HepG2 (cell line): ENCODE results near the gene ZNF747. TPM values are rescaled to one million over a fixed set of nuclear protein-coding genes. Genes with fewer than 3 reads are reported as not detected.

ENCODE experiments used
- HMG20A ChIP-seq: IDR thresholded peaks from 2 replicates; pipeline ENCODE4 v1.6.1; 2016; ENCODE audit warnings: borderline replicate concordance
- HOXA3 ChIP-seq: sonication (generic); formaldehyde crosslinking; IDR thresholded peaks from 2 replicates; pipeline ENCODE4 v1.5.0; 2020; ENCODE audit warnings: missing genetic modification reagents
- NBN ChIP-seq: fragments of 450-650 bp; conservative IDR thresholded peaks from 2 replicates; pipeline ENCODE4 v1.6.1; 2017
- TEAD2 ChIP-seq: sonication (generic); formaldehyde crosslinking; IDR thresholded peaks from 2 replicates; pipeline ENCODE4 v1.9.0; 2021; ENCODE audit warnings: missing genetic modification reagents
- THYN1 ChIP-seq: sonication (generic); formaldehyde crosslinking; IDR thresholded peaks from 2 replicates; pipeline ENCODE4 v1.8.1; 2023; ENCODE audit warnings: low read depth, mild to moderate bottlenecking, moderate library complexity, missing genetic modification reagents, borderline replicate concordance
- ZBTB7B ChIP-seq: sonication (generic); formaldehyde crosslinking; IDR thresholded peaks from 2 replicates; pipeline ENCODE4 v1.4.0; 2020; ENCODE audit warnings: missing genetic modification reagents
- ZNF180 ChIP-seq: sonication (generic); formaldehyde crosslinking; IDR thresholded peaks from 2 replicates; pipeline ENCODE4 v1.4.0; 2020; ENCODE audit warnings: low read depth, missing genetic modification reagents, borderline replicate concordance
- polyA plus RNA-seq, 8 experiments: library from polyadenylated mRNA; depleted of rRNA in 3 of 8; stranded (reverse) in 7 of 8; unstranded in 1 of 8; fragments of >200 nt; fragmentation: Illumina TruSeq in 4 of 8; extraction: Trizol in 4 of 8; gene quantifications; 2 replicates each; pipeline versions ENCODE4 v1.2.1 to v1.2.3, GENCODE V29; 2011 to 2016; ENCODE audit warnings: low read depth in 4 of 8, missing spikeins in 1 of 8, mixed read lengths in 1 of 8; ENCODE audit not compliant: insufficient read depth in 1 of 8
- total RNA-seq, 5 experiments: library from RNA; depleted of rRNA; stranded (reverse); fragments of >200 nt; fragmentation: Illumina TruSeq; extraction: Trizol; gene quantifications; 2 replicates each; pipeline ENCODE4 v1.2.3, GENCODE V29; 2016; ENCODE audit warnings: low read depth in 1 of 5
- TF ChIP-seq, protein P1 (sequence below): sonication (generic); formaldehyde crosslinking; IDR thresholded peaks from 2 replicates; pipeline ENCODE4 v1.4.0; 2020; ENCODE audit warnings: mild to moderate bottlenecking, missing genetic modification reagents
- TF ChIP-seq, protein P2 (sequence below): sonication (generic); formaldehyde crosslinking; IDR thresholded peaks from 2 replicates; pipeline ENCODE4 v1.4.0; 2020; ENCODE audit warnings: mild to moderate bottlenecking, missing genetic modification reagents
- TF ChIP-seq, protein P3 (sequence below): sonication (generic); formaldehyde crosslinking; IDR thresholded peaks from 2 replicates; pipeline ENCODE4 v1.8.0; 2022; ENCODE audit warnings: missing genetic modification reagents, mild to moderate bottlenecking, borderline replicate concordance
- TF ChIP-seq, protein P4 (sequence below): sonication (generic); formaldehyde crosslinking; IDR thresholded peaks from 2 replicates; pipeline ENCODE4 v1.4.0; 2020; ENCODE audit warnings: mild to moderate bottlenecking, low read depth, missing genetic modification reagents

ZNF747 gene
- total and polyA plus RNA-seq, 2 of the 13 experiments (the other 11 are each of a cell fraction or from before 2014, with no cell fraction given): 7.2 to 10.2 TPM

DNA sequence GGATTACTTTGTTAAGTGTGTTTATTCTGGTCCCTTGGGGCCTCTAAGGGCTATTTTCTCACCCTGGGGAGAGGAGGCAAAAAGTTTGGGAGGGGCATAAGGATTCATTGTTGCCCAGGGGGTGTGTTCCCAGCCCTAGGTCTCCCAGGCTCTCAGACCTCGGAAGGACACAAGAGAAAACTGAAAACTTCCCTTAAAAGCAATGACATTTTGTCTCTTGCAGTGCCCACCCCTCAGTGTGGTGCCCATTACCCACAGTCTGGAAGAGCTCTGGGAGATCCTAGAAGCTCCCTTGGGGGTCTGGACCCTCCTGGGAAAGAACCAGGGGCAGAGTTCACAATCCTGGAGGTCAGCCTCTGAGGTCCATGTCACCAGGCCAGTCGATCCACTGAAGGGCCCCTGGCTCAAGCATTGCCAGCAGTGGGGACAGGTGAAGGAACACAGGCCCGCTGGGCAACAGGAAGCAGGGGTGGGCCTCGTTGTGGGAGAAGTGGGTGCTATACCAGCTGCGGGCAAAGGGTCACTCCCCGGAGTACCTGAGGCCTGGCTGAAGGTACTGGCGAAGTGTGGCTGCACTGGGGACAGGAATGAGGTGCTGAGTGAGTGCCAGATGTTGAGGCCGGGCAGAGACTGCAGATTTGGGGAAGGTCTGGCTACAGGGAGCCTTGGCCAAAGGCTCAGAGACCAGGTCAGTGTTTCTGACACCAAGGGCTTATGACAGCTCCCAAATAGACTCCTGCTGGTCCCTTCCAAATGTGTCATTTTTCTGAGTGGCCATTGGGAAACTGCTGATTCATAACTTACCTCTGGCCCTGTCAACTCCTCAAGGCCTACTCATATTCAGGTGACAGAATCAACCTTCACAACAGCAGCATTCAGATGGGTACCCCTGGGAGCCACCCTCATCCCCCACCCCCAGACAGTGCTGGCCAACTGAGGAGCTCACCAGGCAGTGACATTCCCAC, 4.6 kb upstream of the ZNF747 start (continued):
- TF ChIP-seq NBN: no peak
- no peak for TF ChIP-seq THYN1 (CRISPR knock-in tag)
- TF ChIP-seq, protein P1, sequence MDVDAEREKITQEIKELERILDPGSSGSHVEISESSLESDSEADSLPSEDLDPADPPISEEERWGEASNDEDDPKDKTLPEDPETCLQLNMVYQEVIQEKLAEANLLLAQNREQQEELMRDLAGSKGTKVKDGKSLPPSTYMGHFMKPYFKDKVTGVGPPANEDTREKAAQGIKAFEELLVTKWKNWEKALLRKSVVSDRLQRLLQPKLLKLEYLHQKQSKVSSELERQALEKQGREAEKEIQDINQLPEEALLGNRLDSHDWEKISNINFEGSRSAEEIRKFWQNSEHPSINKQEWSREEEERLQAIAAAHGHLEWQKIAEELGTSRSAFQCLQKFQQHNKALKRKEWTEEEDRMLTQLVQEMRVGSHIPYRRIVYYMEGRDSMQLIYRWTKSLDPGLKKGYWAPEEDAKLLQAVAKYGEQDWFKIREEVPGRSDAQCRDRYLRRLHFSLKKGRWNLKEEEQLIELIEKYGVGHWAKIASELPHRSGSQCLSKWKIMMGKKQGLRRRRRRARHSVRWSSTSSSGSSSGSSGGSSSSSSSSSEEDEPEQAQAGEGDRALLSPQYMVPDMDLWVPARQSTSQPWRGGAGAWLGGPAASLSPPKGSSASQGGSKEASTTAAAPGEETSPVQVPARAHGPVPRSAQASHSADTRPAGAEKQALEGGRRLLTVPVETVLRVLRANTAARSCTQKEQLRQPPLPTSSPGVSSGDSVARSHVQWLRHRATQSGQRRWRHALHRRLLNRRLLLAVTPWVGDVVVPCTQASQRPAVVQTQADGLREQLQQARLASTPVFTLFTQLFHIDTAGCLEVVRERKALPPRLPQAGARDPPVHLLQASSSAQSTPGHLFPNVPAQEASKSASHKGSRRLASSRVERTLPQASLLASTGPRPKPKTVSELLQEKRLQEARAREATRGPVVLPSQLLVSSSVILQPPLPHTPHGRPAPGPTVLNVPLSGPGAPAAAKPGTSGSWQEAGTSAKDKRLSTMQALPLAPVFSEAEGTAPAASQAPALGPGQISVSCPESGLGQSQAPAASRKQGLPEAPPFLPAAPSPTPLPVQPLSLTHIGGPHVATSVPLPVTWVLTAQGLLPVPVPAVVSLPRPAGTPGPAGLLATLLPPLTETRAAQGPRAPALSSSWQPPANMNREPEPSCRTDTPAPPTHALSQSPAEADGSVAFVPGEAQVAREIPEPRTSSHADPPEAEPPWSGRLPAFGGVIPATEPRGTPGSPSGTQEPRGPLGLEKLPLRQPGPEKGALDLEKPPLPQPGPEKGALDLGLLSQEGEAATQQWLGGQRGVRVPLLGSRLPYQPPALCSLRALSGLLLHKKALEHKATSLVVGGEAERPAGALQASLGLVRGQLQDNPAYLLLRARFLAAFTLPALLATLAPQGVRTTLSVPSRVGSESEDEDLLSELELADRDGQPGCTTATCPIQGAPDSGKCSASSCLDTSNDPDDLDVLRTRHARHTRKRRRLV (CRISPR knock-in tag): no peak
- TF ChIP-seq HMG20A (CRISPR knock-in tag): no peak
- TF ChIP-seq, protein P2, sequence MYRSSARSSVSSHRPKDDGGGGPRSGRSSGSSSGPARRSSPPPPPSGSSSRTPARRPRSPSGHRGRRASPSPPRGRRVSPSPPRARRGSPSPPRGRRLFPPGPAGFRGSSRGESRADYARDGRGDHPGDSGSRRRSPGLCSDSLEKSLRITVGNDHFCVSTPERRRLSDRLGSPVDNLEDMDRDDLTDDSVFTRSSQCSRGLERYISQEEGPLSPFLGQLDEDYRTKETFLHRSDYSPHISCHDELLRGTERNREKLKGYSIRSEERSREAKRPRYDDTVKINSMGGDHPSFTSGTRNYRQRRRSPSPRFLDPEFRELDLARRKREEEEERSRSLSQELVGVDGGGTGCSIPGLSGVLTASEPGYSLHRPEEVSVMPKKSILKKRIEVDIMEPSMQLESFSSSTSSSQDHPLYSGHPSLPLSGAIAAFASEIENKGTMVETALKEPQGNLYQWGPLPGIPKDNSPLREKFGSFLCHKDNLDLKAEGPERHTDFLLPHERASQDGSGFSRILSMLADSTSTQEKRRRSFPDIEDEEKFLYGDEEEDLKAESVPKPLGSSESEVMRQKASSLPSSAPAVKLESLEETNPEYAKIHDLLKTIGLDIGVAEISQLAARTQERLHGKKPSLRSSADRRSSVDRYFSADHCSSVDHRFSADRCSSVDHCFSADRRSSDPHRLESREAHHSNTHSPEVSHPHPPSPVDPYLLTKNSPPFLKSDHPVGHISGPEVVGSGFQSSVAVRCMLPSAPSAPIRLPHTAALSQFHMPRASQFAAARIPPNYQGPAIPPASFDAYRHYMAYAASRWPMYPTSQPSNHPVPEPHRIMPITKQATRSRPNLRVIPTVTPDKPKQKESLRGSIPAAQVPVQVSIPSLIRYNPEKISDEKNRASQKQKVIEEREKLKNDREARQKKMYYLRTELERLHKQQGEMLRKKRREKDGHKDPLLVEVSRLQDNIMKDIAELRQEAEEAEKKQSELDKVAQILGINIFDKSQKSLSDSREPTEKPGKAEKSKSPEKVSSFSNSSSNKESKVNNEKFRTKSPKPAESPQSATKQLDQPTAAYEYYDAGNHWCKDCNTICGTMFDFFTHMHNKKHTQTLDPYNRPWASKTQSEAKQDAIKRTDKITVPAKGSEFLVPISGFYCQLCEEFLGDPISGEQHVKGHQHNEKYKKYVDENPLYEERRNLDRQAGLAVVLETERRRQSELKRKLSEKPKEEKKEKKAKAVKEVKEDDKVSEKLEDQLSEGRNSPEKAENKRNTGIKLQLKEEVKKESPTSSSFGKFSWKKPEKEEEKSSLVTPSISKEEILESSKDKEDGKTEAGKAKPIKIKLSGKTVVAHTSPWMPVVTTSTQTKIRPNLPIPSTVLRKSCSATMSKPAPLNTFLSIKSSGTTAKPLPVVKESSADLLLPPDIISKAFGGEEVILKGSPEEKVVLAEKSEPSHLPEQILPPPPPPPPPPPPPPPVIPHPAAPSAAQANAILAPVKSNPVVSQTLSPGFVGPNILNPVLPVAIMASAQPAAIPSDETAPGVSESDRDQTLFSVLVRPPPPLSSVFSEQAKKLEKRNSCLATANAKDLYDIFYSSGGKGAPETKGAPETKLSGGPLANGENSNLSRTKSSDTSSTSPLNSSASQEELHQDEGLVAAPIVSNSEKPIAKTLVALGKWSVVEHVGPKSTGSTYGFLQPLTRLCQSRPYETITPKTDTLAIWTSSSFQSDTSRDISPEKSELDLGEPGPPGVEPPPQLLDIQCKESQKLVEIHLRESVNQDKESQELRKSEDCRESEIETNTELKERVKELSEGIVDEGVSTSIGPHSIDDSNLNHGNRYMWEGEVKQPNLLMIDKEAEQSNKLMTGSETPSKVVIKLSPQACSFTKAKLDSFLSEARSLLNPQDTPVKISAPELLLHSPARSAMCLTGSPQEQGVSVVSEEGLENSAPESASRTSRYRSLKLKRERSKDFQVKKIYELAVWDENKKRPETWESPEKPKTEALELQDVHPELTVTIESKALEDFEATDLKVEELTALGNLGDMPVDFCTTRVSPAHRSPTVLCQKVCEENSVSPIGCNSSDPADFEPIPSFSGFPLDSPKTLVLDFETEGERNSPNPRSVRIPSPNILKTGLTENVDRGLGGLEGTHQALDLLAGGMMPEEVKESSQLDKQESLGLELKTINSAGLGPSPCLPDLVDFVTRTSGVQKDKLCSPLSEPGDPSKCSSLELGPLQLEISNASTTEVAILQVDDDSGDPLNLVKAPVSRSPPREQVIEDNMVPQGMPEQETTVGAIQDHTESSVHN: no peak
- TF ChIP-seq, protein P3, sequence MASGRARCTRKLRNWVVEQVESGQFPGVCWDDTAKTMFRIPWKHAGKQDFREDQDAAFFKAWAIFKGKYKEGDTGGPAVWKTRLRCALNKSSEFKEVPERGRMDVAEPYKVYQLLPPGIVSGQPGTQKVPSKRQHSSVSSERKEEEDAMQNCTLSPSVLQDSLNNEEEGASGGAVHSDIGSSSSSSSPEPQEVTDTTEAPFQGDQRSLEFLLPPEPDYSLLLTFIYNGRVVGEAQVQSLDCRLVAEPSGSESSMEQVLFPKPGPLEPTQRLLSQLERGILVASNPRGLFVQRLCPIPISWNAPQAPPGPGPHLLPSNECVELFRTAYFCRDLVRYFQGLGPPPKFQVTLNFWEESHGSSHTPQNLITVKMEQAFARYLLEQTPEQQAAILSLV (CRISPR knock-in tag): 0 out of 2 replicates have a peak, but pooled peaks have one; percentile 30
- TF ChIP-seq TEAD2 (CRISPR knock-in tag): no peak
- TF ChIP-seq, protein P4, sequence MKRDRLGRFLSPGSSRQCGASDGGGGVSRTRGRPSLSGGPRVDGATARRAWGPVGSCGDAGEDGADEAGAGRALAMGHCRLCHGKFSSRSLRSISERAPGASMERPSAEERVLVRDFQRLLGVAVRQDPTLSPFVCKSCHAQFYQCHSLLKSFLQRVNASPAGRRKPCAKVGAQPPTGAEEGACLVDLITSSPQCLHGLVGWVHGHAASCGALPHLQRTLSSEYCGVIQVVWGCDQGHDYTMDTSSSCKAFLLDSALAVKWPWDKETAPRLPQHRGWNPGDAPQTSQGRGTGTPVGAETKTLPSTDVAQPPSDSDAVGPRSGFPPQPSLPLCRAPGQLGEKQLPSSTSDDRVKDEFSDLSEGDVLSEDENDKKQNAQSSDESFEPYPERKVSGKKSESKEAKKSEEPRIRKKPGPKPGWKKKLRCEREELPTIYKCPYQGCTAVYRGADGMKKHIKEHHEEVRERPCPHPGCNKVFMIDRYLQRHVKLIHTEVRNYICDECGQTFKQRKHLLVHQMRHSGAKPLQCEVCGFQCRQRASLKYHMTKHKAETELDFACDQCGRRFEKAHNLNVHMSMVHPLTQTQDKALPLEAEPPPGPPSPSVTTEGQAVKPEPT (CRISPR knock-in tag): 0 out of 2 replicates have a peak, but pooled peaks have one; percentile 35
- no peak for TF ChIP-seq ZNF180 (CRISPR knock-in tag)
- TF ChIP-seq ZBTB7B (CRISPR knock-in tag): 0 out of 2 replicates have a peak, but pooled peaks have one; percentile 46
- 0 out of 2 replicates have a peak, but pooled peaks have one; percentile 28 for TF ChIP-seq HOXA3
